K562 (cell line): ENCODE results near the gene STARD13. TPM values are rescaled to one million over a fixed set of nuclear protein-coding genes. Genes with fewer than 3 reads are reported as not detected.

Experiments used
- ATAC-seq: fragments of 200-7000 bp; cut with Tn5 transposase; 3 replicates; pipeline ENCODE4 v1.9.1; 2020; ENCODE audit warnings: moderate library complexity
- BruUV-seq: library from RNA; stranded (reverse); fragments of 400-500 nt; replicated peaks from 2 replicates; lab custom pipeline; 2021; lab: Mats Ljungman, UMichigan
- CTCF ChIA-PET: fragments of 300-600 bp; formaldehyde crosslinking; extraction: SDS; loops from one replicate; lab custom pipeline; 2021; ENCODE audit warnings: low intra/inter-chr PET ratio; lab: Yijun Ruan, JAX
- POLR2A ChIA-PET: fragments of 300-600, 350-650 bp; sonication (Branson Sonifier 250); formaldehyde crosslinking; extraction: SDS; loops from one replicate; lab custom pipeline; 2021; ENCODE audit warnings: antibody characterized with exemption, inconsistent platforms; lab: Yijun Ruan, JAX
- DNase-seq, 4 experiments: peaks; one replicate each; pipeline versions ENCODE4 v3.0.0 to v3.0.0-alpha.2; 2011 to 2018; ENCODE audit warnings: low spot score in 3 of 4, mixed read lengths in 3 of 4; ENCODE audit errors: extremely low read depth in 1 of 4
- FAIRE-seq: peaks from 2 replicates; lab custom pipeline; 2011; peaks lifted over from hg19 to GRCh38; lab: Jason Lieb, UNC
- H2AFZ ChIP-seq: 2 replicates; pipeline ENCODE4 v1.6.0; 2011; ENCODE audit warnings: low read depth, low read length, control low read depth, inconsistent platforms
- H3K27ac ChIP-seq: fragments of 200-600 bp; 3 replicates; pipeline ENCODE4 v1.8.0; 2011; ENCODE audit warnings: low read depth, mild to moderate bottlenecking, control low read depth, inconsistent platforms, low read length, moderate library complexity, mixed read lengths; ENCODE audit errors: extremely low read depth
- H3K27me3 ChIP-seq, 2 experiments: fragments of 300-600 bp in 1 of 2; 2 replicates in 1 of 2; 3 replicates in 1 of 2; pipeline versions ENCODE4 v1.6.0 to v1.8.0; 2011; ENCODE audit warnings: inconsistent platforms in 2 of 2, low read length in 2 of 2, mild to moderate bottlenecking in 1 of 2, mixed read lengths in 1 of 2, moderate library complexity in 1 of 2; ENCODE audit not compliant: control insufficient read depth in 2 of 2, insufficient read depth in 2 of 2
- H3K36me3 ChIP-seq: fragments of 300-600 bp; 3 replicates; pipeline ENCODE4 v1.8.0; 2011; ENCODE audit warnings: mild to moderate bottlenecking, low read length, inconsistent platforms; ENCODE audit not compliant: control insufficient read depth, insufficient read depth
- H3K4me1 ChIP-seq, 2 experiments: fragments of 200-600 bp in 1 of 2; replicated peaks in 1 of 2; 2 replicates in 1 of 2; 3 replicates in 1 of 2; pipeline versions ENCODE4 v1.5.1 to v1.8.0; 2011; ENCODE audit warnings: inconsistent platforms in 2 of 2, low read length in 2 of 2, mild to moderate bottlenecking in 1 of 2, mixed read lengths in 1 of 2, moderate library complexity in 1 of 2; ENCODE audit not compliant: control insufficient read depth in 2 of 2, insufficient read depth in 2 of 2
- H3K4me2 ChIP-seq: 2 replicates; pipeline ENCODE4 v1.6.1; 2011; ENCODE audit warnings: low read length, control low read depth, inconsistent platforms, mixed read lengths; ENCODE audit not compliant: insufficient read depth
- H3K4me3 ChIP-seq: fragments of 200-600 bp; sonication (generic), shearing (Covaris generic); 2 replicates; pipeline ENCODE4 v1.5.1; 2016; ENCODE audit warnings: control low read depth, inconsistent platforms
- H3K79me2 ChIP-seq: fragments of 200-600 bp; 3 replicates; pipeline ENCODE4 v1.8.0; 2011; ENCODE audit warnings: low read length, inconsistent platforms; ENCODE audit not compliant: control insufficient read depth, insufficient read depth
- H3K9ac ChIP-seq, 2 experiments: 2 replicates each; pipeline versions ENCODE4 v1.6.0 to v1.6.1; 2011; ENCODE audit warnings: low read depth in 2 of 2, low read length in 2 of 2, control low read depth in 1 of 2, inconsistent platforms in 1 of 2, mild to moderate bottlenecking in 1 of 2, mixed read lengths in 1 of 2; ENCODE audit not compliant: insufficient read depth in 1 of 2
- H3K9me1 ChIP-seq: one replicate; pipeline ENCODE4 v1.6.0; 2011; ENCODE audit warnings: inconsistent platforms, mild to moderate bottlenecking, low read length, moderate library complexity; ENCODE audit not compliant: control insufficient read depth, insufficient read depth
- H3K9me3 ChIP-seq: replicated peaks from 2 replicates; pipeline ENCODE4 v1.5.1; 2011; ENCODE audit warnings: low read depth, low read length, inconsistent platforms; ENCODE audit not compliant: control insufficient read depth, insufficient read depth
- H4K20me1 ChIP-seq: replicated peaks from 2 replicates; pipeline ENCODE4 v1.6.1; 2011; ENCODE audit warnings: low read length, inconsistent platforms, mixed read lengths; ENCODE audit not compliant: control insufficient read depth, insufficient read depth
- ETV6 ChIP-seq, 3 experiments: fragments of 150-350 bp in 1 of 3; sonication (generic) in 1 of 3; formaldehyde crosslinking in 1 of 3; IDR thresholded peaks; 2 replicates each; pipeline versions ENCODE4 v1.6.1 to v1.8.0; 2014 to 2022; ENCODE audit warnings: borderline replicate concordance in 2 of 3, low read depth in 2 of 3, antibody characterized with exemption in 1 of 3, low read length in 1 of 3, mild to moderate bottlenecking in 1 of 3, missing genetic modification reagents in 1 of 3
- NELFE ChIP-seq: IDR thresholded peaks from 2 replicates; pipeline ENCODE4 v1.6.1; 2011; ENCODE audit warnings: mild to moderate bottlenecking; ENCODE audit not compliant: insufficient read depth, insufficient read length
- PCBP2 ChIP-seq: fragments of 200-400 bp; formaldehyde crosslinking; IDR thresholded peaks from 2 replicates; pipeline ENCODE4 v1.6.1; 2018; ENCODE audit warnings: low read length, low read depth, mild to moderate bottlenecking, moderate library complexity; ENCODE audit not compliant: poor library complexity, severe bottlenecking
- PYGO2 ChIP-seq: fragments of 450-650 bp; IDR thresholded peaks from 2 replicates; pipeline ENCODE4 v1.6.1; 2016; ENCODE audit warnings: mild to moderate bottlenecking, missing genetic modification characterization, moderate library complexity, missing compliant biosample characterization
- RCOR1 ChIP-seq, 2 experiments: IDR thresholded peaks; 2 replicates each; pipeline ENCODE4 v1.6.1; 2012; ENCODE audit warnings: low read depth in 2 of 2, low read length in 2 of 2, borderline replicate concordance in 1 of 2, improper control_type of control experiment in 1 of 2
- ZKSCAN1 ChIP-seq: fragments of 150-350 bp; IDR thresholded peaks from 2 replicates; pipeline ENCODE4 v1.6.1; 2016; ENCODE audit warnings: low read depth, low read length
- ZNF764 ChIP-seq: fragments of 250-450 bp; sonication (Bioruptor Pico); IDR thresholded peaks from 2 replicates; pipeline ENCODE4 v1.4.0; 2020; ENCODE audit warnings: low read depth, mild to moderate bottlenecking, moderate library complexity
- ZNF830 ChIP-seq: fragments of 250-450 bp; sonication (Bioruptor Pico); IDR thresholded peaks from 2 replicates; pipeline ENCODE4 v1.5.0; 2021; ENCODE audit warnings: mild to moderate bottlenecking
- ZSCAN32 ChIP-seq: fragments of 450-650 bp; formaldehyde crosslinking; IDR thresholded peaks from 2 replicates; pipeline ENCODE4 v1.4.0; 2020; ENCODE audit warnings: mild to moderate bottlenecking, moderate library complexity
- WGBS: fragments of 100-300 bp; shearing (Covaris generic); methylation state at CpG from one replicate; pipeline ENCODE4 v1.1.6; 2016; ENCODE audit warnings: low coverage, mixed read lengths; ENCODE audit not compliant: insufficient coverage; ENCODE audit errors: missing lambda C conversion rate; 5-methylcytosine and 5-hydroxymethylcytosine counted together
- in situ Hi-C: fragments of 300-500 bp; cut with MboI; formaldehyde crosslinking; loops from 4 replicates; pipeline ENCODE4 v1.15.0; 2018; ENCODE audit warnings: inconsistent platforms, mixed read lengths
- intact Hi-C: fragments of 100-400 bp; cut with micrococcal nuclease; formaldehyde crosslinking; loops from 2 replicates; pipeline ENCODE4 v1.14.2; 2022
- polyA plus RNA-seq, 8 experiments: library from polyadenylated mRNA; depleted of rRNA in 4 of 8; stranded (reverse) in 5 of 8; unstranded in 3 of 8; fragments of >200 nt; fragmentation: Nextera tagmentation in 2 of 8; fragmentation: Illumina TruSeq in 1 of 8; extraction: Ambion mirVana in 2 of 8; extraction: Trizol in 1 of 8; gene quantifications; 2 replicates each; pipeline versions ENCODE4 v1.2.1 to v1.2.3, GENCODE V29; 2011 to 2014; ENCODE audit warnings: inconsistent platforms in 1 of 8, missing spikeins in 1 of 8
- total RNA-seq, 7 experiments: library from RNA; depleted of rRNA in 6 of 7; stranded (reverse); fragments of >200 nt in 6 of 7; fragmentation: Illumina TruSeq in 2 of 7; extraction: Trizol in 2 of 7; gene quantifications; 2 replicates each; pipeline versions ENCODE4 v1.2.1 to v1.2.3, GENCODE V29; 2011 to 2021; ENCODE audit warnings: low replicate concordance in 1 of 7
- TF ChIP-seq, protein P1 (sequence below): fragments of 250-450 bp; sonication (Bioruptor Pico); IDR thresholded peaks from 2 replicates; pipeline ENCODE4 v1.8.0; 2021; ENCODE audit warnings: borderline replicate concordance, mild to moderate bottlenecking, moderate library complexity; ENCODE audit not compliant: poor library complexity, severe bottlenecking

STARD13 gene
- total and polyA plus RNA-seq, 9 of the 15 experiments (the other 6 are each of a cell fraction or from before 2014, with no cell fraction given) = 0.11 TPM; not detected in 8

DNA sequence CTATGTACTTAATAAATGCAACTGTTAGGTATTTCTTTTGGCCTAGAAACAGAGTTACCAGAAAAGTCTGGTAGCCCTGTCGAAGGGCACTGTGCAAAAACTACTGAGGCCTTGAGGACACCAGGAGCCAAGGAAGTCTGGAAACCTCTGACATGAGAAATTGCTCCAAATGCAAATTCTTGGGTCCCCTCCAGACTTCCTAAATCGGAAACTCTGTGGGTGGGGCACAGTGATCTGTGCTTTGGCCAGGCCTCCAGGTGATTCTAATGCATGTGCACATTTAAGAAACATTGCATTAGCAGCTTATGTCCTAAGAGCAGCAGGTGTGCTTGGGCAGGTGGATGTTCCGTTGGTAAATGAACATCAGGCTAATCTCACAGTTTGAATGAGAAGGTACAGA lies 50.0 kb downstream of the STARD13 start:
- Histone ChIP-seq H3K9ac (no peak overlapping the region), H4K20me1 (no peaks in the 10 kb centered on the region), H3K4me1 (no peaks in the 10 kb centered on the region), H3K79me2 (no peaks in the 10 kb centered on the region), H3K27me3 (no peaks in the 10 kb centered on the region)
- intact Hi-C loops = no loop called here
- POLR2A ChIA-PET = no interaction called here
- TF ChIP-seq ZNF830 (CRISPR knock-in tag) (no peak), PYGO2 (tag) (no peak), PCBP2 (no peak)
- TF ChIP-seq, all 486 proteins: peak for 0
- H3K36me3 ChIP-seq = no peaks in the 10 kb centered on the region
- CTCF ChIA-PET = no interaction called here
- FAIRE-seq (no peak), ATAC-seq (no peak), DNase-seq (no peak)
- H3K9me3 ChIP-seq = no peaks in the 10 kb centered on the region
- no peaks in the 10 kb centered on the region for H3K9me1 ChIP-seq
- WGBS = 0% methylated on average over 3 of the region's 3 CpGs
- H3K4me2 ChIP-seq = no peak overlapping the region
- no peak overlapping the region for H3K4me3 ChIP-seq
- H3K27ac ChIP-seq = no peak overlapping the region
- in situ Hi-C loops = loop anchor here (25.0 kb wide), 1 partner anchor 477 kb away; no protein-coding TSS in a partner anchor
- BruUV-seq = no TSS peak
- H2AFZ ChIP-seq = no peak overlapping the region

DNA sequence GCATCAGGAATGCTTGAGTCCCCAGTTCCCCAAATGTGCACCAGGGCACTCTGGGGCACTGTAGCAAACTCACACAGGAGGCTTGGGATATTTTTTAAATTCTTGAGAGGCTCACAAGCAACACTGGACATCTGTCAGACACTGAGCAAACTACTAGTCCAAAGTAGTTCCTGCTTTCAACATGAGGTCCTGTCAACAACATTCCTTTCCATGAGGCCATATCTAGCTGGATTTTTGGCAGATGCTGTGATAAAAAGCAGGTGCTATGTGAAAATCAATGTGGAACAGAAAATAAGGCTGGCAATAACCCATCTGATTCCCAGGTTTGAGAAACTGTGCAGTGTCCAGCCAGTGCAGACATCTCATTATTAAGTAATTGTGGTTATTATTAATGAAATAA lies 50.5 kb downstream of the STARD13 start:
- DNase-seq = no peak
- in situ Hi-C loops = loop anchor here (25.0 kb wide), 1 partner anchor 477 kb away; no protein-coding TSS in a partner anchor
- H3K9me3 ChIP-seq = no peaks in the 10 kb centered on the region
- no TSS peak for BruUV-seq
- no peak overlapping the region for H2AFZ ChIP-seq
- no peak overlapping the region for H3K4me2 ChIP-seq
- ChIA-PET POLR2A (no interaction called here), CTCF (no interaction called here)
- H3K79me2 ChIP-seq = no peaks in the 10 kb centered on the region
- no peak overlapping the region for H3K4me3 ChIP-seq
- H3K4me1 ChIP-seq = no peaks in the 10 kb centered on the region
- TF ChIP-seq ZKSCAN1 (no peak), ZSCAN32 (CRISPR knock-in tag) (no peak), NELFE (no peak), ZNF764 (no peak), RCOR1 (IDR thresholded peaks at IDR 0.05; ENCODE audit: borderline replicate concordance in 1 of 2, low read depth in 2 of 2, low read length in 2 of 2) (no peak), ETV6 (IDR thresholded peaks at IDR 0.05; ENCODE audit: borderline replicate concordance in 1 of 2, low read depth in 2 of 2, low read length in 1 of 2) (no peak), ETV6 (CRISPR knock-in tag; IDR thresholded peaks at IDR 0.05; ENCODE audit: borderline replicate concordance) (no peak)
- TF ChIP-seq, protein P1, sequence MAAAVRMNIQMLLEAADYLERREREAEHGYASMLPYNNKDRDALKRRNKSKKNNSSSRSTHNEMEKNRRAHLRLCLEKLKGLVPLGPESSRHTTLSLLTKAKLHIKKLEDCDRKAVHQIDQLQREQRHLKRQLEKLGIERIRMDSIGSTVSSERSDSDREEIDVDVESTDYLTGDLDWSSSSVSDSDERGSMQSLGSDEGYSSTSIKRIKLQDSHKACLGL = no peak
- intact Hi-C loops = no loop called here
- H3K9me1 ChIP-seq = no peaks in the 10 kb centered on the region
- no peak for ATAC-seq
- H4K20me1 ChIP-seq = no peaks in the 10 kb centered on the region
- H3K27me3 ChIP-seq = no peaks in the 10 kb centered on the region
- no peak overlapping the region for H3K27ac ChIP-seq
- H3K36me3 ChIP-seq = no peaks in the 10 kb centered on the region
- no peak for FAIRE-seq
- no peak overlapping the region for H3K9ac ChIP-seq
